Mucosa of descending colon (tissue), 3 donors: ENCODE measurements around the gene CCDC127. TPM values are rescaled to one million over a fixed set of nuclear protein-coding genes. Genes with fewer than 3 reads are reported as not detected.
"Not testable (repeated sequence)": the region's sequence is repeated elsewhere in the genome, so short reads cannot be mapped to it uniquely, and the experiment has no call there.

ENCODE experiments used
- ATAC-seq: fragments of 200-7000 bp; cut with Tn5 transposase; one replicate; pipeline ENCODE4 v1.9.1; 2020; ENCODE audit warnings: mild to moderate bottlenecking, moderate library complexity
- DNase-seq, 3 donors: peaks; one replicate each; pipeline ENCODE4 v3.0.0-alpha.2; 2020
- H3K36me3 ChIP-seq: fragments of 200-600 bp; one replicate; pipeline ENCODE4 v1.8.0; 2021; ENCODE audit warnings: low read depth, mild to moderate bottlenecking
- H3K4me1 ChIP-seq: fragments of 200-600 bp; one replicate; pipeline ENCODE4 v1.8.0; 2021; ENCODE audit warnings: low read depth, mild to moderate bottlenecking
- H3K4me3 ChIP-seq: fragments of 200-600 bp; one replicate; pipeline ENCODE4 v1.8.0; 2021; ENCODE audit warnings: mild to moderate bottlenecking
- H3K9me3 ChIP-seq: fragments of 200-600 bp; one replicate; pipeline ENCODE4 v1.8.0; 2021; ENCODE audit warnings: mild to moderate bottlenecking
- CTCF ChIP-seq: fragments of 200-600 bp; IDR thresholded peaks from one replicate; pipeline ENCODE4 v1.8.0; 2022; ENCODE audit warnings: antibody characterized with exemption, mild to moderate bottlenecking
- intact Hi-C, 2 donors: fragments of 100-400 bp; cut with DNase I in 1 of 2; cut with micrococcal nuclease in 1 of 2; formaldehyde crosslinking; loops; one replicate each; pipeline versions ENCODE4 v1.11.0 to v1.11.1; 2022; cut with DNase I, micrococcal nuclease
- total RNA-seq, 3 donors: library from RNA; stranded (reverse); fragmentation: NEBNext Ultra II Directional in 2 of 3; extraction: Animal tissue kit (Norgen Biotek cat#: 25700) in 2 of 3; gene quantifications; one replicate each; pipeline versions ENCODE4 v1.2.1 to v1.2.4, GENCODE V29; 2021 to 2023
- donor health status: DM: no; HTN: no; CAD: no; lungs with moderate emphysema.
- donor health status: DM: no; HTN: no; CAD: no.
- donor health status: DM: no; HTN: yes; CAD: no.

CCDC127 gene
- total RNA-seq, 3 donors from 2014 or later: 3.5 to 9.8 (median 4.7) TPM

GRCh38 chr5:234450-234849 is 16.5 kb upstream of the CCDC127 start:
- ATAC-seq: no peak
- Histone ChIP-seq H3K4me1 (no peaks in the 10 kb centered on the region), H3K36me3 (peaks cover 8% of the 10 kb centered on the region), H3K9me3 (no peaks in the 10 kb centered on the region), H3K4me3 (no peak overlapping the region)
- intact Hi-C loops: no loop called here
- TF ChIP-seq CTCF: no peak
- DNase-seq: no peak

GRCh38 chr5:233426-233825 is 15.5 kb upstream of the CCDC127 start:
- H3K9me3 ChIP-seq, H3K4me3 ChIP-seq, DNase-seq, H3K4me1 ChIP-seq, intact Hi-C loops, ATAC-seq, H3K36me3 ChIP-seq: not testable (repeated sequence)

GRCh38 chr5:231661-232060 is 13.7 kb upstream of the CCDC127 start:
- Histone ChIP-seq H3K36me3 (peaks cover 8% of the 10 kb centered on the region), H3K4me3 (no peak overlapping the region), H3K4me1 (no peaks in the 10 kb centered on the region), H3K9me3 (no peaks in the 10 kb centered on the region)
- no peak for ATAC-seq
- no peak for TF ChIP-seq CTCF
- intact Hi-C loops: no loop called here
- DNase-seq: no peak

GRCh38 chr5:230711-231110 is 12.8 kb upstream of the CCDC127 start:
- no peak for TF ChIP-seq CTCF
- H3K4me3 ChIP-seq: no peak overlapping the region
- peaks cover 8% of the 10 kb centered on the region for H3K36me3 ChIP-seq
- H3K4me1 ChIP-seq: no peaks in the 10 kb centered on the region
- H3K9me3 ChIP-seq: no peaks in the 10 kb centered on the region
- DNase-seq: no peak
- intact Hi-C loops: no loop called here
- ATAC-seq: no peak

GRCh38 chr5:228886-229285 is 10.9 kb upstream of the CCDC127 start:
- Histone ChIP-seq H3K4me1 (no peaks in the 10 kb centered on the region), H3K36me3 (no peaks in the 10 kb centered on the region), H3K9me3 (no peaks in the 10 kb centered on the region), H3K4me3 (no peak overlapping the region)
- DNase-seq: no peak
- TF ChIP-seq CTCF: no peak
- intact Hi-C loops: no loop called here
- no peak for ATAC-seq

- ATAC-seq, H3K36me3 ChIP-seq, intact Hi-C loops, H3K9me3 ChIP-seq, H3K4me3 ChIP-seq, DNase-seq, H3K4me1 ChIP-seq: not testable (repeated sequence)
Observed at GRCh38 chr5:227375-227774, 9.4 kb upstream of the CCDC127 start.

GRCh38 chr5:225334-225733 is 7.4 kb upstream of the CCDC127 start:
- ATAC-seq (no peak), DNase-seq (no peak)
- Histone ChIP-seq H3K4me3 (no peak overlapping the region), H3K36me3 (no peaks in the 10 kb centered on the region), H3K4me1 (peaks cover 4% of the 10 kb centered on the region), H3K9me3 (no peaks in the 10 kb centered on the region)
- no peak for TF ChIP-seq CTCF
- intact Hi-C loops: no loop called here
